GM21390 (cell line): Measurements from ENCODE around the gene PPP6R3.
"Not testable (repeated sequence)": the region's sequence is repeated elsewhere in the genome, so short reads cannot be mapped to it uniquely, and the experiment has no call there.

ENCODE experiments used
- ATAC-seq: cut with Tn5 transposase; IDR thresholded peaks from one replicate; pipeline ENCODE4 v1.9.1; 2021; ENCODE audit not compliant: unreplicated experiment

Gene PPP6R3

GRCh38 chr11:68594123-68594522, 133.6 kb downstream of the PPP6R3 start:
- ATAC-seq, result no peak

GRCh38 chr11:68596231-68596630, 135.7 kb downstream of the PPP6R3 start:
- ATAC-seq, result no peak

GRCh38 chr11:68598816-68599653, 138.5 kb downstream of the PPP6R3 start:
- no peak for ATAC-seq

- no peak for ATAC-seq
These were observed 140.6 kb downstream of the PPP6R3 start for GRCh38 chr11:68601147-68601546.

DNA sequence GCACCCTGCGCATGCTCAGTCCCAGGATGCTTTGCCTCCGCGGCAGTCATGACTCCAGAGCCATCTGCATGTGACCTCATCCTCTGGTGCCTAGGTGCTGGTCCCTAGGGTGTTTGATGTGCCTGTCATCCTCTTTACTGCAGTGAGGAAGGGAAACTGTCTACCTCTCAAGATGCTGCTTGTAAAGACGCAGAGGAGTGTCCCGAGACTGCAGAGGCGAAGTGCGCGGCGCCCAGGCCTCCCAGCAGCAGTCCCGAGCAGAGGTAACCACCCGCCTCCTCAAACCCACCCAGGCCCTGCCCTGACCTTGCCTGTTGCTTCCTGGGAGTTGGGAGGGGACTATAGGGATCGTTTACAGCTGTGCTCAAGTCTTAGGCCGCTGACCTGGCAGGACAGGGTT, 149.2 kb downstream of the PPP6R3 start:
- ATAC-seq, result no peak

- no peak for ATAC-seq
These were observed 150.0 kb downstream of the PPP6R3 start for GRCh38 chr11:68610452-68611116.

GRCh38 chr11:68615657-68616056, 155.1 kb downstream of the PPP6R3 start:
- ATAC-seq, result no peak

DNA sequence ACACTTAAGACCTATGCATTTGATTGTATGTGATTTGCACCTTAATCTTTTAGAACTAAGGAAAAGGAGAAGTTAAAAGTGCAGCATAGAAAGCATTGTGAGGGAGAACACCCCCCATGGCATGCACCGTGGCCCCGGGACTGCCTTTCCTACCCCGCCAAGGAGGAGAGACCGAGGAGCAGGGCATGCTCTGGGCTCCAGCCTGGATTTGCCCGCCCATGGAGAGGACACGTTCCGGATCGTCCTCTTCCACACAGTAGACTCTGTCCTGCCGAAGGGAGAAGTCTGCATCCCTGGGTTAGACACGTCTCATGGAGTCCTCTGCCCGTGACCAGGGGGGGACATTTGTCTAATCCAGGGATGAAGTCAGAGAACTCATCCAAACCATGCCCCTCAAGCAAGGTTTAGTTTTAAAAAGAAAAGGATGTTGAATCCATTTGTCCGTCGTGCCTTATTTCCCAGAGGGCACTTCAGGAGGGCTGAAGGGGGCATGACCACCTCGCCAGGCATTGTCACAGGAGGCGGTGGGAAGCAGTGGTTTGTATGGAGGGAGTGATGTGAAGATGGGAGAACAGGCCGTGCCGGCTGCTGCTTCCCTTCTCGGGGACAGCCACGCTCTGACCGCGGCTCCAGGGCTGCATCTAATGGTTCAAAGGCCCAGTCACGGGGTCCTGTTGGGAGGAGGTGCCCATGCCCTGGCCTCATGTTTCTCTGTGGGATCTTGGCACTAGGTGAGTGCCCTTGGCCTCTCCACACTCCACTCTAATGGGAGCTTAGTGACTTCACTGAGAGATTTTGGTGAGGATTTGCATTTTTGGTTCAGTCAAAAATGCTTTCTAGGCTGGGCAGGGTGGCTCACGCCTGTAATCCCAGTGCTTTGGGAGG, 157.6 kb downstream of the PPP6R3 start:
- ATAC-seq, result no peak

DNA sequence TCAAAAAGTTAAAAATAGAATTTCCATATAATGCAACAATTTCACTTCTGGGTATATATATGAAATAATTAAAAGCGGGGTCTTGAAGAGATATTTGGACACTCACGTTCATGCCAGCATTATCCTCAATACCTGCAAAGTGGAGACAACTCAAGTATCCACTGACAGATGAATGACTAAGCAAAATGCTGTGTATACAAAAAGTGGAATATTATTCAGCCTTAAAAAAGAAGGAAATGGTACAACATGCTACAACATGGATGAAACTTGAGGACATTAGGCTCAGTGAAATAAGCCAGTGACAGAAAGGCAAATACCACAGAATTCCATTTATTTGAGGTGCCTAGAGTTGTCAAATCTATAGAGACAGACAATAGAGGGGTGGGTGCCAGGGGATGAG, 161.3 kb downstream of the PPP6R3 start:
- ATAC-seq, result no peak

GRCh38 chr11:68623706-68624105, 163.2 kb downstream of the PPP6R3 start:
- ATAC-seq, result not testable (repeated sequence)

- ATAC-seq, result not testable (repeated sequence)
These were observed 164.5 kb downstream of the PPP6R3 start for GRCh38 chr11:68625069-68625468.

- not testable (repeated sequence) for ATAC-seq
These were observed 165.7 kb downstream of the PPP6R3 start for GRCh38 chr11:68626236-68626635.

DNA sequence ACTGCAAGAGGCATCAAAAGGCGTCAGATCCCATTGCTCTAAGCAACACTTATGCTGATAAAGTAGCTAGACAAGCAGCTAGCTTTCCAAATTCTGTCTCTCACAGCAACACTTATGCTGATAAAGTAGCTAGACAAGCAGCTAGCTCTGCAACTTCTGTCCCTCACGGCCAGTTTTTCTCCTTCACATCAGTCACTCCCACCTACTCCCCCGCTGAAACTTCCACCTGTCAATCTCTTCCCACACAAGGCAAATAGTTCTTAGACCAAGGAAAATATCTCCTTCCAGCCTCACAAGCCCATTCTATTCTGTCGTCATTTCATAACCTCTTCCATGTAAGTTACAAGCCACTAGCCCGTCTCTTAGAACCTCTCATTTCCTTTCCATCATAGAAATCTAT, 168.3 kb downstream of the PPP6R3 start:
- not testable (repeated sequence) for ATAC-seq

DNA sequence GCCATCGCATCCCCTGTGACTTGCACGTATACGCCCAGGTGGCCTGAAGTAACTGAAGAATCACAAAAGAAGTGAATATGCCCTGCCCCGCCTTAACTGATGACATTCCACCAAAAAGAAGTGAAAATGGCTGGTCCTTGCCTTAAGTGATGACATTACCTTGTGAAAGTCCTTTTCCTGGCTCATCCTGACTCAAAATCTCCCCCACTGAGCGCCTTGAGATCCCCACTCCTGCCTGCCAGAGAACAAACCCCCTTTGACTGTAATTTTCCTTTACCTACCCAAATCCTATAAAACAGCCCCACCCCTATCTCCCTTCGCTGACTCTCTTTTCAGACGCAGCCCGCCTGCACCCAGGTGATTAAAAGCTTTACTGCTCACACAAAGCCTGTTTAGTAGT, 171.8 kb downstream of the PPP6R3 start:
- not testable (repeated sequence) for ATAC-seq

DNA sequence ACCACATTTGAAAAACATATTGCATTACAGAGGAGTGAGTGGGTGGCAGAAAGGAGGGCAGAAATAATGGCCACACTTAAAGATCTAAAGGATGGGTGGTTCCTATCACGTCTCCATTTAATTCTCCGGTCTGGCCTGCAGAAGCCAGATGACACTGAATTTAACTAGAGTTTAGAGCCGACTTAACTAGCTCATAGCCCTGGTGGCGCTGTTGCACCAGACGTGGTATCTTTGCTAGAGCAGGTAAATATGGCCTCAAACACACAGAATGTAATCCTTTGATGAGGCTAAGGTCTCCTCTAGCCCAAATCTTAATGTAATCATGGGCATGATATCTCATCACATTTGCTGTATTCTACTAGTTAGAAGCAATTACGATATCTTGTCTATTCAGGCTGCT, 172.2 kb downstream of the PPP6R3 start:
- ATAC-seq, result no peak

- ATAC-seq, result not testable (repeated sequence)
These were observed 174.1 kb downstream of the PPP6R3 start for GRCh38 chr11:68634606-68635005.

- not testable (repeated sequence) for ATAC-seq
These were observed 174.6 kb downstream of the PPP6R3 start for GRCh38 chr11:68635172-68635571.

GRCh38 chr11:68635883-68636282, 175.3 kb downstream of the PPP6R3 start:
- ATAC-seq, result not testable (repeated sequence)

GRCh38 chr11:68639322-68639721, 178.8 kb downstream of the PPP6R3 start:
- not testable (repeated sequence) for ATAC-seq

DNA sequence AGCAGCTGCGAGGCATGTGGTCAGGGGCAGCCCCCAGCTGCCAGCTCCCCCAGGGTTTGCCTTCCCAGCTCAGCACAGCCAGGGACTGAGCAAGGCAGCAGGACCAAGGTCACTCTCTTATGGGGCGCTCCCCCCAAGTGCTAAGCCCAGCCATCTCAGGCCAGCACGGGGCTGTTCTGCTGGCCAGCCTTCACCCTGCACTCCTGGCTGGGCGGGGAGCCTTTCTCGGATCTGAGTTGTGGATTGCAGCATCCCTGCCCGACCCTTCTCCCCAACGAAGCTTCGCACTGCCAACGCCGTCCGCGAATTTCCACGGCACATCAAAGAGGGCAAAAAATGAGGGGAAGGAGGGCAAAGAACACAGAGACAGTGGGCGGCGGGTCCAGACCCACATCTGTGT, 181.3 kb downstream of the PPP6R3 start:
- no peak for ATAC-seq

DNA sequence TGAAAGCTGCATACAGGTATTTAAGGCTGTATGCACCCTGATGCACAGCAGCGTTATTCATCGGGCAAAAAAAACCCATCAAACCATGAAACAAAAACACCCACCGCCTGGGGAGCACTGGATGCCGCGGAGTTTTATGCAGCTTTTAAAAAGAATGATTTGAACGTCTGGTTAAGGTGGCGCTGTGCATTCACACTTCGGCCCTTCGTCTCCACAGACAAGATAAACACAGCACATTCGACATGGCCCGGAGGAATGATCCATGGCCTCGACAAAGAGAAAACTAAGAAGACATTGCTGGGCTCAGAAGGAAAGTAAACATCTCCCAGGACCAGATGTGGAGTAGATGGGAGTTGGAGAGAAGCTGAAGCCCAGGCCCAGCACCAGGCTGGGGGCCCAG, 183.0 kb downstream of the PPP6R3 start:
- no peak for ATAC-seq
